Epithelial cell of proximal tubule (primary cell): ENCODE results near the gene SF1. TPM values are rescaled to one million over a fixed set of nuclear protein-coding genes. Genes with fewer than 3 reads are reported as not detected.

Experiments
- DNase-seq: peaks from one replicate; pipeline ENCODE4 v3.0.0-alpha.2; 2011; ENCODE audit warnings: low read depth
- H3K4me3 ChIP-seq: 2 replicates; pipeline ENCODE4 v1.5.1; 2011; ENCODE audit warnings: low read depth, mild to moderate bottlenecking, low read length
- CTCF ChIP-seq: conservative IDR thresholded peaks from 2 replicates; pipeline ENCODE4 v1.5.1; 2012; ENCODE audit warnings: low read depth, mild to moderate bottlenecking, low read length
- total RNA-seq: library from RNA; depleted of rRNA; stranded (reverse); fragments of >200 nt; gene quantifications from 2 replicates; pipeline ENCODE4 v1.2.3, GENCODE V29; 2015

The SF1 gene
- total RNA-seq, 1 donor from 2014 or later: 111 TPM

GRCh38 chr11:64814712-64815187, 36.4 kb upstream of the SF1 start:
- no peak for DNase-seq
- H3K4me3 ChIP-seq: no peak overlapping the region

GRCh38 chr11:64813826-64814225, 35.5 kb upstream of the SF1 start:
- no peak overlapping the region for H3K4me3 ChIP-seq
- TF ChIP-seq CTCF: no peak
- DNase-seq: no peak

More at GRCh38 chr11:64814712-64815187, 36.4 kb upstream of the SF1 start:
- no peak for TF ChIP-seq CTCF

GRCh38 chr11:64810891-64811272, 32.5 kb upstream of the SF1 start:
- no peak for DNase-seq

GRCh38 chr11:64810271-64810890, 32.0 kb upstream of the SF1 start, which contains the start of gene MEN1:
Gene MEN1, minus strand, starts transcription at chr11:64810551. Its CDS starts 442 bp downstream, at chr11:64810109.
- no peak for TF ChIP-seq CTCF
- H3K4me3 ChIP-seq: peak within 1 kb of the TSS; percentile 97
- peak; percentile 52 for DNase-seq

More at GRCh38 chr11:64810891-64811272, 32.5 kb upstream of the SF1 start:
- TF ChIP-seq CTCF: no peak
- peak overlapping the region; percentile 97 for H3K4me3 ChIP-seq

- TF ChIP-seq CTCF: no peak
- no peak for DNase-seq
- peak overlapping the region; percentile 97 for H3K4me3 ChIP-seq
These were observed 31.5 kb upstream of the SF1 start for GRCh38 chr11:64809781-64810241.

GRCh38 chr11:64805481-64805880, 27.1 kb upstream of the SF1 start:
- no peak for TF ChIP-seq CTCF
- DNase-seq: no peak
- no peak overlapping the region for H3K4me3 ChIP-seq
